GDM1 (cell line): ENCODE results near the gene MTSS2.

Source experiments
- DNase-seq: peaks from one replicate; lab custom pipeline; 2025; lab: John Stamatoyannopoulos, UW

The MTSS2 gene

DNA sequence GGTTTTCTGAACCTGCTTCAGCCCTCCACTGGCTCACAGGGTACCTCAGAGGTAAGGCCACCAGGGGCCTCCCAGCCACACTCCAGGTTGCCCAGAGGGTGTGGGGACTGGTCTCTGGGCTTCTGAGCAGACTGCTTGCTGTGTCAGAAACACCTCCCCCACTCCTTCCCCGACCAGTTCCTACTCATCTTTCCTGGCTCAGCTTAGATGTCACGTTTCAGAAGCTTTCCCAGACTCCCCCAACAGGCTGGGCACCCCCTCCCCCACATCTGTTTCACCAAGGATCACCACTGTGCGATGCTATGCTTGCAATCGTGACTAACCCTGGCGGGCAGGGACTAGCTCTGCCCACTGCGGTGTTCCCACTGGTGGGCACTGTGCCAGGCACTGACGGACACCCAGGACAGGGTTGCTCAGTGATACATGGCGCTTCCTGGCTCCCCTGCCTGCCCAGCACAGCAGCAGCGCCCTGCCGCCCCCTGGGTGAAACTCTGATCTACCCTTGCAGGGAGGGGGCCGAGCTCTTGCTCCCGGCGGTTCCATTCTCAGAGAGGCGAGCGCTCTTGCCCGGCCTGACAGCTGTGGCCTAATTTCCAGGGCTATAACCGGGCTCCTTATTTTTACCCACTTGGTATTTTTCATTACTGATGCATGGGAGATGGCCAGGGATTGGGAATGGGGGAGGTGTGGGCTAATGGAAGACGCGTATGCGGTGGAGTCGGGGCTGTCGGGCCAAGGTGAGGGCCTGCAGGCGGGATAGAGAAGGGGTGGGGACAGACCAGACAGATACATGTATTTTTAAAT lies 29.4 kb upstream of the MTSS2 start:
- no peak for DNase-seq

GRCh38 chr16:70714581-70715054 lies 28.8 kb upstream of the MTSS2 start:
- DNase-seq, result no peak

- DNase-seq, result no peak
These were observed 28.0 kb upstream of the MTSS2 start for GRCh38 chr16:70713824-70714223.

DNA sequence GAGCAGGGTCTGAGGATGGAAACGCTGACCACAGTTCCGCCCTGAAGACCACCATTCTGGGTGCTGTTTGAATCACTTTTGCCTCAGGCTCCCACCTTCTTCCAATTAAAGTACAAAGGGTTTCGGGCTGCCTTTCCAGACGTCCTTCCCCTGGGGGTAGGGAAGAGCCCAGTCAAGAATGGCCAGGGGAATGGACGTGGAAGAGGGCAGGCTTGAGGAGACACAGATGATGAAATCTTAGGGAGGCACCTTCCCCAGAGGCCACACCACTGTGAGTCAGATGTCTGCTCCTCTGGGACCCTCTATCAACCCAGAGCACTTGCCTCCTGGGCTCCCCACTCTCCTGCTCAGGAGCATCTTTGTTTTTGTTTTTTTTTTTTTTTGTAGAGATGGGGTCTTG lies 27.5 kb upstream of the MTSS2 start:
- no peak for DNase-seq

- DNase-seq, result no peak
These were observed 27.1 kb upstream of the MTSS2 start for GRCh38 chr16:70712942-70713341.

GRCh38 chr16:70712359-70712758 lies 26.5 kb upstream of the MTSS2 start:
- no peak for DNase-seq

DNA sequence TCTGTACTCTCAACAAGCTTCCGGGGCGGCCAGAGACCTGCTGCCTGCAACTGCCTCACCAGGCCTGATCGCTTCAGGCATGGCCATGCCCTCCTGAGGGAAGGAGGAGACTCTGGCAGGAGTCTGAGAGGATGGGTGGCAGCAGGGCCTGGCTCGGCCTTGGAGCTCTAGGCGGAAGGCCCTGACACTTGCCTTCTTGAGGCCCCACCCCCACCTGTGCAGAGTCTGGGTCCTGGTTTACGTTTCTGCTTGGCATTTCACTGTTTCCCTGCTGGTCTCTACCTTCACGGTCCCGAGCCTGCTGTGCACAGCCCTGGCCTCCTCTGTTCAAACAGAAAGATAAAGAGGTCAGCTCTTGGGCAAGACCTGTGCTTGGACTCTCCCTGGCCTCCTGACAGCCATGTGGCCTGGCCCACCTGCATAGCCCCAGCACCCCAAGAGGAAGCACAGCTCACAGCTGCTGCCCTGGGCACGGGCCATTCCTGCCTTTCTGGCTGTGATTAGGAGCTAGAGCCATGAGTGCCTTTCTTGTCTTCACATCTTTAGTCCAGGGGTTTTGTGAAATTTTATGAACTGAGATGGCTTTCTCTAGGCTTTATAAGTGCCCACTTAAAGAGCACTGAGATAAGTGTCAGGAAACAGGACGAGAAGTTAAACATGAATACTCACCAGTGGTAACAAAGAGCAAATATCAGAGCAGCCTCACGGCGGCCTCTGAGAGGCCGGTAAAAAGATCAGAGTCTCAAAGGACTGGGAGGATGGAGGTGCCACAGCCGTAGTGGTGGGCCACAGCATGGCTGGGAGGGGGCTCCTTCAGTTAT lies 25.6 kb upstream of the MTSS2 start:
- DNase-seq, result no peak

DNA sequence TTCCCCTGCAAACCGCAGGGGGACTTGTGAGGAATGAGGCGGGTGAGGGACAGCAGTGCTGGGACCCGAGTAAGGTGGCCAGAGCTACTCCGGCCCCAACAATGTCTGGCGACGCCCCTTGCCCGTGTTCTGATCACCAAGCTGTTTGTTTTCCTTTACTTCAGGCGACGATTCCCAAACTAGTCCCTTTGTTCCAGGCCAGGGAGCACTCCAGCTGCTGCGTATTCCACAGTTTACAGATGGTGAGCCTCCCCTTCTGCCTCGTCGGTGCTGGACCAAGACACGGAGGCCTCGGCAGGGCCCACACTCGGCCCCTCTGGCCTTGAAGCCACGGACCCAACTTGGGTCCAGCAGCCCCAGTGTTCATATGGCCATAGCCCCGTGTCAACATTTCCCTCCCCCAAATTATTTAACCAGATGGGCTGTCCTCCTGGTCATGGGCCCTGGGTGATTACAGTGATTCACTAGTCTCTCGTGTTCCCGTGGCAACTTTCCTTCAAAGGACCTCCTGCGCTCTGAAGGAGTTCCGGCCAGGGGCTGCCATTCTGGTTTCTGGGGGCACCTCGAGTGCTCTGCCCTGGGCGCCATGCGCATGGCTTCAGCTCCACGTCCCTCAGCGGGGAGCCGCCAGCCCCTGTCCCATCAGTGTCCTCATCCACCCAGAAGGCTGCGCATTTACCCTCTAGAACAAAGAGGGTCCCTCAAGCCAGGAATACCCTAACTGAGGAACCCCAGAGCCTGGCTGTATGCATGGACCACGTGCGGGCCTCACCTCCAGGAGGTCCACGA lies 24.8 kb upstream of the MTSS2 start:
- no peak for DNase-seq

DNA sequence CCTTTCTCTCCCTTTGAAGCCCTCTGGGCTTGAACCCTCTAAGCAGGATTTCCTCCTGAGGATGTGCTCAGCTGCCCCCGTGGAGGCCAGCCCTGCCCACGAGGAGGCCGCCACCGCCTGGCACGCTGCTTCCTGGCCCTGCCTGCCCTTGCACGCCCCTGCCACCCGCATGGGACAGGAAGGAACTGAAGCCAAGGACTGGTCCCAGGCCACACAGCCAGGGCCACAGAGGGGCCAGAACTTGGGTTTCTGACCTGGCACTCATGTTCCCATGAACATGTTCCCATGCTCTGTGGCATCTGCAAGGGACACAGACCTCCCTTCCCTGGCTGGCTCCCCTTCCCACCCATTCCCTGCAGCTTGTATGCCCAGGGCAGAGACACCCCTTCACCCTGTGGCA lies 24.1 kb upstream of the MTSS2 start:
- no peak for DNase-seq

DNA sequence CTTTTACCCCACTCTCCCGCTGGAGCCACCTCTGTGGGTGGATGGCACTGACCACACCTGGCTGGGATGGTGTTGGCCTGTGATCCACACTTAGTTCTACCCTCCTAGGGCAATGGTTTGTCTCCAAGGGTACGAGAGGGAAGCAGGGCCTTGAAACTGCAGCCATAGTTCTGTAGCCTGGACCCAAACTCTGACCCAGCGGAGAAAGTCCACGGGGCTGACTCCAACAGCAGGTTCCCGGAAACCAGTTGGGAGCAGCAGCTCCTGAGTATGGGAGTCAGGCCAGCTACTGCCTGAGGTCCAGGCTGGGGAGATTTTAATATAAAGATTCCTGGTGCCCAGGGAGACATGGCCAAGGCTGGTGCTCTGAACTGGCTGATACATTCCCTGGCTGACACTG lies 23.6 kb upstream of the MTSS2 start:
- DNase-seq, result no peak

DNA sequence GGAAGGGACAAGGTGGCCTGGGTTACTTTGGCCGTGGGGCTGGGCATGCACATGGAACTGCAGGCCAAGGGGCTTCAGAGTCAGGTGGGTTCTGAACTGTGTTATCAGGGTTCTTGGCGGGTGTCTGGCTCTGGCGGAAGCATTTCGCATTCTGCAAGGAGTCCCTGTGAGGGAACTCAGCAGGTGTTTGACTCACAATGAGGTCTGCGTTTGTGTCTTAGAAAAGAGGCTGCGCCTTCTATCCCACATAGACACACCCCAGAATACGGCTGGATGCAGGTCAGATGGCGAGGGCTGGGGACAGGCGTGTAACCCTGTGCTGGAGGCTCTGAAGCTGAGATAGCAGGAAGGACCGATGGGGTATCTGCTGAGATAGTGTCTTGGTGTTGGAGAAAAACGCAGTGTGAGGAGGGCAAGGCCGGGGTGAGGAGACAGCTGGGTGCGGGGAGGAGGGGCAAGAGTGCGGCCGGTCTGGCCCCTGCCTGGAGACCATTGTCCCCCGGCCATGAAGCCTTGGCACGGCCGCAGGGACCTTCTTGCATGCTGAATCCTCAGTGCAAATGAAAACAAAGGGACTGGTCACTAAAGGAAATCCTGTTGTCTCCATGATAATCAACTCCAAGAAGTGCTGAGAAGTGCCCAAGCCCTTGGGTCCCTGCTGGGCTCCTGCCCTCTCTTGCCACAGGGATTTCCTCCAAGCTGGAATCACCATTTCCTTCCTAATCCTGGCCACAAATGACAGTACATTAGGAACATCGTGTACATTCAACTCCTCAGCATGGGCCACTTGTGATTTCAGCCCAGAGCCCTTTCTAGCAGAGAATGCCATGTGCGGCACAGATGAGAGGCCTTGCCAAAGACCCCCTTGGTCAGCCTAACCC lies 22.8 kb upstream of the MTSS2 start:
- no peak for DNase-seq

GRCh38 chr16:70706948-70707465 lies 21.2 kb upstream of the MTSS2 start:
- DNase-seq, result no peak

DNA sequence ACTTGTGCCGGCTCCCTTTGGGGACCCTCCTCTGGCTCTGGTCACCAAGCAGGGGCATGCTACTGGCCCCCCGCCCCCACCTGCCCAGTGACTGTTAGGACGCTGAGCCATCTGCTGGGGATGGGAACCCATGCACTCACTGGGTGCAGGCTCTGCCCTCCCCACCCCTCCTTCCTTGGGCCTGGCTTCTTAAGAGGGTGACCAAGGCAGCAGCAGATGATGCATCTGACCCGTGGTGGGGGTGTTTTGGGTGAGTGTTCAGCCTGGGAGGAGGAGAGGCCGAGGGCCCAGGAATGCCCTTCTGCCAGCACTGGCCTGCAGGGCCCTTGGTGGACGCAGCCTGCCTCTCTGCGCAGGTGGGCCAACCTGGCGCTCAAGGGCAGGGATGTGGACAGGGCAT lies 19.2 kb upstream of the MTSS2 start:
- DNase-seq, result no peak

DNA sequence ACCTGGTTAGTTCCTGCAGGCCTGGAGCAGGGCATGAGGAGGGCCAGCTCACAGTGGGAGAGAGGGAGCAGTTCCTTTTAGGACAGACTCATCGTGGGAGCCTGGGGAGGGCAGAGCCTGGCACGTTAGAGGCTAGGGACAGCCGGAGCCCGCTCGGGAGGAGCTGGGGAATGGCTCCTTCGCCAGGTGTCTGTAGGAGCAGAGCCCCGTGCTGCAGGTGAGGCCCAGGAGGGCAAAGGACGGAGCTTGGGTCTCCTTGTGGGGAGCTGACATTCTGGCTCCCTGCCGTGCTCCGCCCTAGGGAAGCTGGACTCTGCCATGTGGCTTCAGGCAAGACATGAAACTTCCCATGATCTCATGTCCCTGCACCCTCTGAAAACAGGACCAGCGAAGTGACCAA lies 18.7 kb upstream of the MTSS2 start:
- no peak for DNase-seq

DNA sequence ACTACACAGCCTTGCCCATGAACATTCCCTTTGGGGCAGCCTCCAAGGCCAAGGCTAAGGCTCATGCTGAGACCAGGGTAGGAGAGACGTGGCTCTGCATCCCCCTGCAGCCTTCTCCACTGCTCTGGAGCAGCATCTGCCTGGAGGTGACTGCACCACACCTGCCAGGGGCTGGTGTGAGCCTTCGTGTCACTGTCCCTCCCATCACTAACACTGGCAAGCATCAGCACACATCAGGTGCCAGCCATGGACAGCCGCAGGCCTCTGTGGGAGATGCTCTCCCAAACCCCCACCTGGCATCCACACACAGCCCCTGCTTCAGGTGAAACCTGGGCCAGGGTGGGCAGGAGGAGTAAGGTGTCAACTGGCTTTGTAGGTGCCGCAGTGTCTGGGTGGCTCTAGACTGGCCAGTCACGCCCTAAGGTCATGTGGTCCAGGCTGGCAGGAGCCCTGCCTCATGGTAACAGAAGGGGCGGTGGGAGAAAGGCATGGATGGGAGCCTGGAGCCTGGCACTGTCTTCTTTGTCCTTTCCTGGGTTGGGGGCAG lies 18.1 kb upstream of the MTSS2 start:
- no peak for DNase-seq

- no peak for DNase-seq
These were observed 17.4 kb upstream of the MTSS2 start for GRCh38 chr16:70703041-70703834.

DNA sequence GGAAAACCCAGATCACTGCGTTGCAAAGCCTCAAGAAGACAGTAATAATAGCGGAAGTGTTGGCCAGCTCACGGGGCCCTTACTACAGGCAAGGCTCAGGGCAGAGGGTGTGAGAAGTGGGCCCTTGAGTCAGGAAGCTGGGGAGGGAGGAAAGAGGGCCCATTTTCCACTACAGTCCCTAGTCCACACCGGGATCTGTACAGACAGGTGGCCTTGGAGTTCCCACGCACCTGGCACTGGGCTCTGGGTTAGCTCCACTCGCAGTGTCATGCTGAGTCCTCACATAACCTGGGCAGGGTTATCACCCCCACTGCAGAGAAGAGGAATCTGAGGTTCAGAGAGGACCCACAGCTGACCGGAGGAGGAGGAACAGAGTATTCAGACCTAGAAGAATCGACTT lies 16.8 kb upstream of the MTSS2 start:
- no peak for DNase-seq

DNA sequence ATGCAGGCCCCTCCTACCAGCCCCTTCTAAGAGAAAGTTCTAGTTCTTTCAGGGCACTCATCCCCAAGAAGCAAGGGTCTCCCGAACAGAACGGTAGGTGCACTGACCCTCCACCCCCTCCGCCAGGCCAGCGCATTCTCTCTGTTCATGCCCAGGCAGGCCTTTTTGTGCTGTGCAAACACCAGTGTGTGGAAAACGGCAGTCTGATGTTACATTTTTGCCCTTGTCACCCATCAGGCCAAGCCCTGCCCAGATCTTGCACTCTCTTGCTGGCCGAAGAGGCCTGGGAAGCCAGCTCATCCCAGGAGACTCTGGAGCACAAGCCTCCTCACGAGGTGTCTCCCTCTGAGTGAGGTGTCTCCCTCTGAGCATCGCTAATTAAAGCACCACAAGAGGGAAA lies 16.1 kb upstream of the MTSS2 start:
- no peak for DNase-seq

- no peak for DNase-seq
These were observed 15.7 kb upstream of the MTSS2 start for GRCh38 chr16:70701596-70701995.

GRCh38 chr16:70701036-70701435 lies 15.2 kb upstream of the MTSS2 start:
- DNase-seq, result no peak
